GM21737 (cell line): ENCODE results near the gene GNB1.
A peak's percentile ranks its signal among the peaks of the same experiment; 100 is the strongest.

ENCODE experiments used
- ATAC-seq: cut with Tn5 transposase; IDR thresholded peaks from one replicate; pipeline ENCODE4 v1.9.1; 2021; ENCODE audit warnings: mild to moderate bottlenecking, moderate library complexity; ENCODE audit not compliant: unreplicated experiment

Gene GNB1

GRCh38 chr1:1786836-1787605, 103.9 kb downstream of the GNB1 start:
- ATAC-seq = no peak

- no peak for ATAC-seq
Measured at GRCh38 chr1:1785666-1786065, 105.2 kb downstream of the GNB1 start.

- no peak for ATAC-seq
Measured at GRCh38 chr1:1784933-1785332, 106.0 kb downstream of the GNB1 start.

GRCh38 chr1:1783320-1783719, 107.6 kb downstream of the GNB1 start:
- ATAC-seq = no peak

GRCh38 chr1:1782399-1783221, 108.3 kb downstream of the GNB1 start:
- ATAC-seq = no peak

- ATAC-seq = no peak
Measured at GRCh38 chr1:1781526-1781903, 109.4 kb downstream of the GNB1 start.

GRCh38 chr1:1780598-1781525, 110.0 kb downstream of the GNB1 start:
- no peak for ATAC-seq

GRCh38 chr1:1779691-1780597, 110.9 kb downstream of the GNB1 start:
- ATAC-seq = peak; percentile 31

GRCh38 chr1:1779320-1779675, 111.6 kb downstream of the GNB1 start:
- ATAC-seq = no peak

- ATAC-seq = peak; percentile 57
Measured at GRCh38 chr1:1778663-1779319, 112.1 kb downstream of the GNB1 start.

- ATAC-seq = peak; percentile 30
Measured at GRCh38 chr1:1777950-1778662, 112.8 kb downstream of the GNB1 start, which contains the start of gene NADK. Gene NADK (minus strand): TSS chr1:1778470. CDS start chr1:1765406, 13,064 bp downstream.

- no peak for ATAC-seq
Measured at GRCh38 chr1:1777583-1777899, 113.3 kb downstream of the GNB1 start.

GRCh38 chr1:1776672-1777582, 114.0 kb downstream of the GNB1 start:
- ATAC-seq = no peak

- no peak for ATAC-seq
Measured at GRCh38 chr1:1775327-1776226, 115.3 kb downstream of the GNB1 start.

- ATAC-seq = no peak
Measured at GRCh38 chr1:1773874-1774273, 117.0 kb downstream of the GNB1 start.

GRCh38 chr1:1771096-1771495, 119.8 kb downstream of the GNB1 start:
- ATAC-seq = no peak

GRCh38 chr1:1770102-1770501, 120.8 kb downstream of the GNB1 start:
- ATAC-seq = no peak
